ENCODE data around the gene CYP2D6. TPM values are rescaled to one million over a fixed set of nuclear protein-coding genes. Genes with fewer than 3 reads are reported as not detected.

Gene CYP2D6
- total and polyA plus RNA-seq, 2 experiments from 2014 or later = 0.15 TPM; not detected in 1

DNA sequence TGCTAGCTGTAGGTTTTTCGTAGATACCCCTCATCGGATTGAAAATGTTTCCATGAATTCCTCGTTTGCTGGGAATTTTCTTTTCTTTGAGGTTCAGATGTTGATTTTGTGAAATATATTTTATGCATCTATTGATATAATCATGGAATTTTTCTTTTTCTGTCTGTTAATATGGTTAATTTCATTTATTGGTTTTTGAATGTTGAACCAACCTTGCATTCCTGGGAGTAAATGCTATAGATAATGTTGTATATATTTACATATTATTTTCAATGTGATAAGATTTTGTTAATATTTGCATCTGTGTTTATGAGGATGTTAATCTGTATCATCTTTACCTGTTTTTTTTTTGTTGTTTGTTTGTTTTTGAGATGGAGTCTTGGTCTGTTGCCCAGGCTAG is 29.4 kb downstream of the CYP2D6 start:
- DNase-seq = no peak
- peaks cover 9% of the 10 kb centered on the region for H3K9me3 ChIP-seq (ENCODE audit: low read depth)
- H3K4me2 ChIP-seq (ENCODE audit: unreplicated experiment) = no peak overlapping the region
- no peak overlapping the region for H3K27ac ChIP-seq
- 86 to 87% methylated on average over 3 of the region's 3 CpGs for WGBS, 2 experiments (ENCODE audit: low coverage in 1 of 2, low lambda C conversion rate in 2 of 2, missing lambda C conversion rate in 2 of 2)
- H2AFZ ChIP-seq = no peak overlapping the region
- H3K9me2 ChIP-seq (ENCODE audit: insufficient read depth) = no peaks in the 10 kb centered on the region
- H3K27me3 ChIP-seq (replicated peaks; ENCODE audit: insufficient read depth) = no peaks in the 10 kb centered on the region
- no peaks in the 10 kb centered on the region for H3K79me2 ChIP-seq (ENCODE audit: insufficient read depth)
- no peaks in the 10 kb centered on the region for H3F3A ChIP-seq (ENCODE audit: insufficient read depth)
- H3K4me3 ChIP-seq = no peak overlapping the region
- H4K20me1 ChIP-seq (ENCODE audit: insufficient read depth) = no peaks in the 10 kb centered on the region
- H3K4me1 ChIP-seq (ENCODE audit: insufficient read depth) = no peaks in the 10 kb centered on the region
- H3K9ac ChIP-seq = no peak overlapping the region
- in situ Hi-C loops (cut with MboI) = no loop called here
- TF ChIP-seq EZH2phosphoT487 (IDR thresholded peaks at IDR 0.05; ENCODE audit: insufficient read depth, low read depth) = no peak
- no peak for TF ChIP-seq EZH2 (IDR thresholded peaks at IDR 0.05; ENCODE audit: insufficient read depth, poor library complexity, severe bottlenecking)
- H3K36me3 ChIP-seq (ENCODE audit: low read depth) = no peaks in the 10 kb centered on the region

GRCh38 chr22:42091455-42091782 is 39.2 kb downstream of the CYP2D6 start:
- H3K9ac ChIP-seq = peak overlapping the region; percentile 97
- peak overlapping the region; percentile 90 for H3K4me2 ChIP-seq (ENCODE audit: unreplicated experiment)
- TF ChIP-seq EZH2 (IDR thresholded peaks at IDR 0.05; ENCODE audit: insufficient read depth, poor library complexity, severe bottlenecking) (no peak), EZH2phosphoT487 (IDR thresholded peaks at IDR 0.05; ENCODE audit: insufficient read depth, low read depth) (no peak)
- peak overlapping the region; percentile 95 for H3K4me3 ChIP-seq
- H3K79me2 ChIP-seq (ENCODE audit: insufficient read depth) = peaks cover 34% of the 10 kb centered on the region
- 27 to 36% methylated on average over 7 of the region's 7 CpGs for WGBS, 2 experiments (ENCODE audit: low coverage in 1 of 2, low lambda C conversion rate in 2 of 2, missing lambda C conversion rate in 2 of 2)
- no peaks in the 10 kb centered on the region for H3K27me3 ChIP-seq (replicated peaks; ENCODE audit: insufficient read depth)
- H3K27ac ChIP-seq = peak overlapping the region; percentile 71
- DNase-seq = no peak
- in situ Hi-C loops (cut with MboI) = loop anchor here (10.0 kb wide), 1 partner anchor 343 kb away; the partner anchor contains the start of gene NFAM1
- no peaks in the 10 kb centered on the region for H3K9me2 ChIP-seq (ENCODE audit: insufficient read depth)
- H2AFZ ChIP-seq = peak overlapping the region; percentile 95
- H3K36me3 ChIP-seq (ENCODE audit: low read depth) = peaks cover 5% of the 10 kb centered on the region; the same call in 1 of the 2 replicates
- H3K9me3 ChIP-seq (ENCODE audit: low read depth) = no peaks in the 10 kb centered on the region
- H4K20me1 ChIP-seq (ENCODE audit: insufficient read depth) = no peaks in the 10 kb centered on the region; the same call in 1 of the 2 replicates
- 0 out of 2 replicates have a peak, but pooled peaks cover 3% of the 10 kb centered on the region for H3K4me1 ChIP-seq (ENCODE audit: insufficient read depth)
- H3F3A ChIP-seq (ENCODE audit: insufficient read depth) = 0 out of 2 replicates have a peak, but pooled peaks cover 12% of the 10 kb centered on the region

GRCh38 chr22:42090596-42091454 is 39.8 kb downstream of the CYP2D6 start, which contains the start of gene NDUFA6:
NDUFA6 (minus strand) TSS chr22:42090772; CDS start chr22:42090744, 28 bp downstream.
- WGBS, 2 experiments (ENCODE audit: low coverage in 1 of 2, low lambda C conversion rate in 2 of 2, missing lambda C conversion rate in 2 of 2) = 1 to 2% methylated on average over 47 to 71 of the region's 71 CpGs
- Histone ChIP-seq H3K4me1 (ENCODE audit: insufficient read depth) (0 out of 2 replicates have a peak, but pooled peaks cover 3% of the 10 kb centered on the region), H3K9ac (peak within 1 kb of the TSS; percentile 97), H3K27me3 (replicated peaks; ENCODE audit: insufficient read depth) (no peaks in the 10 kb centered on the region), H3K9me2 (ENCODE audit: insufficient read depth) (no peaks in the 10 kb centered on the region), H3K4me3 (peak within 1 kb of the TSS; percentile 95), H4K20me1 (ENCODE audit: insufficient read depth) (no peaks in the 10 kb centered on the region; the same call in 1 of the 2 replicates), H3K9me3 (ENCODE audit: low read depth) (no peaks in the 10 kb centered on the region), H3K4me2 (ENCODE audit: unreplicated experiment) (peak within 1 kb of the TSS; percentile 90), H2AFZ (peak within 1 kb of the TSS; percentile 95), H3F3A (ENCODE audit: insufficient read depth) (0 out of 2 replicates have a peak, but pooled peaks cover 12% of the 10 kb centered on the region), H3K27ac (peak within 1 kb of the TSS; percentile 94), H3K79me2 (ENCODE audit: insufficient read depth) (peaks cover 40% of the 10 kb centered on the region), H3K36me3 (ENCODE audit: low read depth) (peaks cover 9% of the 10 kb centered on the region)
- DNase-seq = peak; percentile 100
- in situ Hi-C loops (cut with MboI) = loop anchor here (10.0 kb wide), 1 partner anchor 344 kb away; the partner anchor contains the start of gene NFAM1
- TF ChIP-seq EZH2phosphoT487 (IDR thresholded peaks at IDR 0.05; ENCODE audit: insufficient read depth, low read depth) = no peak
- TF ChIP-seq EZH2 (IDR thresholded peaks at IDR 0.05; ENCODE audit: insufficient read depth, poor library complexity, severe bottlenecking) = no peak

DNA sequence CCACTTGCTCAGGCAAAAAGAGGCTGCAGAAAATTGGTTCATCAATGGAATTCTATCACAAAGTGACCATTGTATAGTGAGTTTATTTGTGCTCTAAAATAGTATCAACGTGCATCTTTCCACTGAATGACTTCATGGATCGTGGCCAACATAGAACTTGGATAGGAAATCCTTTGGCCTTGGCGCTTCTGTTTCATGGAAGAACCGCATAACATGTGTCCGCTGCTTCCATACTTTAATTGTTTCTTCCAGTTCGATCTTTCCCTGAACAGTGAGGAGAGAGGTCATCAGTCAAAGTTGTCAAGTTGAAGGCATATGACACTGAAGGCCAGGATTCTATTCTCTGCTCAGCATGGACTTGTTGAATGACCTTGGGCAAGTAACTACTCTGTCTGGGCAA is 44.6 kb downstream of the CYP2D6 start:
- TF ChIP-seq EZH2phosphoT487 (IDR thresholded peaks at IDR 0.05; ENCODE audit: insufficient read depth, low read depth) (no peak), EZH2 (IDR thresholded peaks at IDR 0.05; ENCODE audit: insufficient read depth, poor library complexity, severe bottlenecking) (no peak)
- Histone ChIP-seq H3K27me3 (replicated peaks; ENCODE audit: insufficient read depth) (no peaks in the 10 kb centered on the region), H3K4me1 (ENCODE audit: insufficient read depth) (no peaks in the 10 kb centered on the region), H3K4me2 (ENCODE audit: unreplicated experiment) (no peak overlapping the region), H3K9ac (no peak overlapping the region), H2AFZ (no peak overlapping the region), H3K9me2 (ENCODE audit: insufficient read depth) (no peaks in the 10 kb centered on the region), H3K27ac (no peak overlapping the region), H3K36me3 (ENCODE audit: low read depth) (peaks cover 13% of the 10 kb centered on the region), H4K20me1 (ENCODE audit: insufficient read depth) (no peaks in the 10 kb centered on the region; the same call in 1 of the 2 replicates), H3K9me3 (ENCODE audit: low read depth) (no peaks in the 10 kb centered on the region), H3K4me3 (no peak overlapping the region), H3F3A (ENCODE audit: insufficient read depth) (0 out of 2 replicates have a peak, but pooled peaks cover 6% of the 10 kb centered on the region), H3K79me2 (ENCODE audit: insufficient read depth) (peaks cover 74% of the 10 kb centered on the region)
- WGBS, 2 experiments (ENCODE audit: low coverage in 1 of 2, low lambda C conversion rate in 2 of 2, missing lambda C conversion rate in 2 of 2) = 70 to 76% methylated on average over 6 of the region's 6 CpGs
- in situ Hi-C loops (cut with MboI) = no loop called here
- no peak for DNase-seq
